MCF 10A (cell line): Measurements from ENCODE around the gene RABL6. TPM values are rescaled to one million over a fixed set of nuclear protein-coding genes. Genes with fewer than 3 reads are reported as not detected.
A peak's percentile ranks its signal among the peaks of the same experiment; 100 is the strongest.

Experiments used
- BruUV-seq: library from RNA; stranded (reverse); fragments of 400-500 nt; replicated peaks from 2 replicates; lab custom pipeline; 2021; lab: Mats Ljungman, UMichigan
- CTCF ChIA-PET: fragments of 300-600 bp; sonication (Branson Sonifier 250); formaldehyde crosslinking; extraction: SDS; loops from one replicate; lab custom pipeline; 2021; ENCODE audit warnings: antibody characterized with exemption, inconsistent platforms; lab: Yijun Ruan, JAX
- POLR2A ChIA-PET: fragments of 300-600, 350-650 bp; sonication (Branson Sonifier 250); formaldehyde crosslinking; extraction: SDS; loops from one replicate; lab custom pipeline; 2020; ENCODE audit warnings: antibody characterized with exemption, inconsistent platforms; lab: Yijun Ruan, JAX
- DNase-seq: peaks from one replicate; pipeline ENCODE4 v3.0.0-alpha.2; 2018; ENCODE audit not compliant: unreplicated experiment
- H3K27ac Mint-ChIP-seq: one replicate; pipeline ENCODE4 v1.8.0; 2022; ENCODE audit warnings: mild to moderate bottlenecking, low read depth, mixed read lengths; ENCODE audit not compliant: unreplicated experiment
- H3K27me3 Mint-ChIP-seq: one replicate; pipeline ENCODE4 v1.8.0; 2022; ENCODE audit warnings: mixed read lengths; ENCODE audit not compliant: insufficient read depth, unreplicated experiment
- H3K36me3 Mint-ChIP-seq: one replicate; pipeline ENCODE4 v1.8.0; 2022; ENCODE audit warnings: mild to moderate bottlenecking, moderate library complexity, mixed read lengths; ENCODE audit not compliant: insufficient read depth, unreplicated experiment
- H3K4me1 Mint-ChIP-seq: one replicate; pipeline ENCODE4 v1.8.0; 2022; ENCODE audit warnings: mixed read lengths; ENCODE audit not compliant: insufficient read depth, unreplicated experiment
- H3K4me3 Mint-ChIP-seq: one replicate; pipeline ENCODE4 v1.8.0; 2022; ENCODE audit warnings: mild to moderate bottlenecking, moderate library complexity, mixed read lengths; ENCODE audit not compliant: unreplicated experiment
- H3K9me3 Mint-ChIP-seq: one replicate; pipeline ENCODE4 v1.8.0; 2022; ENCODE audit warnings: mixed read lengths; ENCODE audit not compliant: unreplicated experiment
- intact Hi-C: fragments of 100-400 bp; cut with micrococcal nuclease; formaldehyde crosslinking; loops from 2 replicates; pipeline ENCODE4 v1.14.1; 2022
- total RNA-seq: library from RNA; stranded (reverse); gene quantifications from 2 replicates; pipeline ENCODE4 v1.2.3, GENCODE V29; 2022
- TF ChIP-seq, protein P1 (sequence below): fragments of 200-600 bp; IDR thresholded peaks from one replicate; pipeline ENCODE4 v1.8.0; 2022; ENCODE audit warnings: antibody characterized with exemption, mild to moderate bottlenecking; ENCODE audit not compliant: unreplicated experiment

The RABL6 gene
- total RNA-seq, 1 experiment from 2014 or later: 77.8 TPM

DNA sequence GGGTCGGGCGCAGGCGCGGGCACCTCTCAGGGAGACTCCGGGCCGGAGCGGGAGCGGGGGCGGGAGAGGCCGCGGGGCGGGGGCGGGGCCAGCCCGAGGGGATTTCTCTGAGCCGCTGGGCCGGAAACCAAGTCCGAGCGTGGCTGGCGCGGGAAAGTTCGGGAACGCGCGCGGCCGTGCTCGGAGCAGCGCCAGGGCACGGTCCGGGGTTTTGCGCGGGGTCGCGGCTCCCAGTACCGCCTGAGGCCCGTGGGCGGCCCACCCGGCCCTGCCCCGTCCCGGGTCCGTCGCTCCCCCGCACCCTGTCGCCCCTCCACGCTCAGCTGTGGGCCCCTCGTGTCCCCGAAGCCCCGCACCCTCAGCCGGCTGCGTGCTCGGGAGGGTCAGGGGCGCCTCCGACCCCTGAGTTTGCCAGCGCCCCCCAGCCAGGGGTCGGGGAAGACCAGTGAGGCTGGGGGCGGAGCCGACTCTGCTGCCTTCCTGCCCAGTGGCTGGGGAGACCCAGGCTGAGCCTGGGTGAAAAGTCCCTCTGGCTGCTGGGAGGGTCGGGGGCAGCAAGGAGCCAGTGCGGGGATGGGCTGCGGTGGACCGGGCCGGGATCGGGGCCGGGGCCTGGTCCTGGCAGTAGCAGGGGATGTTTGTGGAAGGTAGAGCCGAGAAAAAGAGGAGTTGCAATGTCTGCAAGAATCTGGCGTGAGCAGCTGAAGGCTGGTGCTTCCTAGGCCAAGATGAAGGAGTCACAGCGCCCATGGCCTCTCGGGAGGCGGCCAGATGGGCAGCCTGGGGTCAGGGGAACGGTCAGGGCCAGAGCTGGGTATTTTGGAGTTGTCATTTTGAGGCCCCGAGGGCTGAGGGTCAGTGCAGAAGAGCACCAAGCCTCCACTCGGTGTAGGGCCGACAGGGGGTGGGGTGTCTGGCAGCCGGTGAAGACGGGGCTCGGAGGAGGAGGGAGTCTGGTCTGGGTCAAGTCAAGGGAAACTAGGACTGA lies 79.2 kb downstream of the RABL6 start:
- H3K4me3 Mint-ChIP-seq: peak overlapping the region; percentile 84
- H3K9me3 Mint-ChIP-seq: no peaks in the 10 kb centered on the region
- H3K27me3 Mint-ChIP-seq: no peaks in the 10 kb centered on the region
- intact Hi-C loops: no loop called here
- H3K4me1 Mint-ChIP-seq: peaks cover 6% of the 10 kb centered on the region
- TF ChIP-seq, protein P1, sequence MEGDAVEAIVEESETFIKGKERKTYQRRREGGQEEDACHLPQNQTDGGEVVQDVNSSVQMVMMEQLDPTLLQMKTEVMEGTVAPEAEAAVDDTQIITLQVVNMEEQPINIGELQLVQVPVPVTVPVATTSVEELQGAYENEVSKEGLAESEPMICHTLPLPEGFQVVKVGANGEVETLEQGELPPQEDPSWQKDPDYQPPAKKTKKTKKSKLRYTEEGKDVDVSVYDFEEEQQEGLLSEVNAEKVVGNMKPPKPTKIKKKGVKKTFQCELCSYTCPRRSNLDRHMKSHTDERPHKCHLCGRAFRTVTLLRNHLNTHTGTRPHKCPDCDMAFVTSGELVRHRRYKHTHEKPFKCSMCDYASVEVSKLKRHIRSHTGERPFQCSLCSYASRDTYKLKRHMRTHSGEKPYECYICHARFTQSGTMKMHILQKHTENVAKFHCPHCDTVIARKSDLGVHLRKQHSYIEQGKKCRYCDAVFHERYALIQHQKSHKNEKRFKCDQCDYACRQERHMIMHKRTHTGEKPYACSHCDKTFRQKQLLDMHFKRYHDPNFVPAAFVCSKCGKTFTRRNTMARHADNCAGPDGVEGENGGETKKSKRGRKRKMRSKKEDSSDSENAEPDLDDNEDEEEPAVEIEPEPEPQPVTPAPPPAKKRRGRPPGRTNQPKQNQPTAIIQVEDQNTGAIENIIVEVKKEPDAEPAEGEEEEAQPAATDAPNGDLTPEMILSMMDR: no peak
- H3K36me3 Mint-ChIP-seq: peaks cover 7% of the 10 kb centered on the region
- H3K27ac Mint-ChIP-seq: peak overlapping the region; percentile 71
- no TSS peak for BruUV-seq
- DNase-seq: no peak
- CTCF ChIA-PET: interaction anchor here (0.6 to 1.8 kb wide), 5 partner anchors 25 to 143 kb away, joined by 3 to 5 read pairs (median 4); partner anchors contain the start of gene AJM1
- POLR2A ChIA-PET: interaction anchor here (0.8 to 2.6 kb wide), 7 partner anchors 10 to 96 kb away, joined by 3 to 28 read pairs (median 6); partner anchors contain the start of genes EDF1, FBXW5 and TMEM141

DNA sequence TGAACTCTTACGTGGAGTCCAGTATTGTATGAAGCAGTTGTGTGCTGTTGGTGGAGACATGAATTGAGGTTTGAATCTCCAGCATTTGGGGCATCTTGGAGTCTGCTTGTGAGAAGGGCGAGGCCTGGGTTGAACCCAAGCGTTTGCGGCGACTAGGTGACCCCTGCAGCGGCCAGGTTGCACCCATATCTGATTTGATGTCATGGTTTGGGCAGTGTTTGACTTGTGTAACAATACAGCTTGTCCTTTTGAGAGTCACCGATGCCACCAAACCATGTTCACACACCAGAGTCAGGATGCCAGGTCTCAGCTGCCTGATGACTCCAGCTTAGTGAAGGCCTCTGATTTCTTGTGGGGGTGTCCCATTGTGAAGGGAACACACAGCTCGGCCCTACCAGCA lies 80.7 kb downstream of the RABL6 start:
- Mint-ChIP-seq H3K27ac (no peak overlapping the region), H3K4me1 (peaks cover 6% of the 10 kb centered on the region), H3K27me3 (no peaks in the 10 kb centered on the region), H3K4me3 (no peak overlapping the region), H3K36me3 (peaks cover 7% of the 10 kb centered on the region), H3K9me3 (no peaks in the 10 kb centered on the region)
- ChIA-PET CTCF (interaction anchor here (0.6 to 1.8 kb wide), 4 partner anchors 14 to 146 kb away, joined by 3 to 6 read pairs (median 4); no protein-coding TSS in a partner anchor), POLR2A (no interaction called here)
- DNase-seq: no peak
- intact Hi-C loops: no loop called here
- BruUV-seq: TSS peak; percentile 19
- TF ChIP-seq, protein P1: no peak

DNA sequence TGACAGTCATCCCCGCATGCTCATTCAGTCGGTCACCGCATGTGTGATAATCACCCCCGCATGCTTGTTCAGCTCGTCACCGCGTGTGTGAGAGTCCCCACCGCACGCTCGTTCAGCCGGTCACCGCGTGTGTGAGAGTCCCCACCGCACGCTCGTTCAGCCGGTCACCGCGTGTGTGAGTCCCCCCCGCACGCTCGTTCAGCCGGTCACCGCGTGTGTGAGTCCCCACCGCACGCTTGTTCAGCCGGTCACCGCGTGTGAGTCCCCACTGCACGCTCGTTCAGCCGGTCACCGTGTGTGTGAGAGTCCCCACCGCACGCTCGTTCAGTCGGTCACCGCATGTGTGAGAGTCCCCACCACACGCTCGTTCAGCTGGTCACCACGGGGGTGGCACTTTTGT lies 82.1 kb downstream of the RABL6 start:
- CTCF ChIA-PET: no interaction called here
- intact Hi-C loops: no loop called here

More for the DNA sequence above, 82.1 kb downstream of the RABL6 start:
- Mint-ChIP-seq H3K9me3 (no peaks in the 10 kb centered on the region), H3K27me3 (no peaks in the 10 kb centered on the region), H3K4me3 (no peak overlapping the region), H3K4me1 (peaks cover 6% of the 10 kb centered on the region), H3K27ac (no peak overlapping the region), H3K36me3 (peaks cover 13% of the 10 kb centered on the region)
- TF ChIP-seq, protein P1: no peak
- POLR2A ChIA-PET: no interaction called here
- no peak for DNase-seq
- BruUV-seq: no TSS peak
